Femur (tissue), 1 donor: ENCODE results near the gene SURF2.
"Not testable (repeated sequence)": the region's sequence is repeated elsewhere in the genome, so short reads cannot be mapped to it uniquely, and the experiment has no call there.

Experiments
- DNase-seq: peaks from one replicate; pipeline ENCODE4 v3.0.0-alpha.2; 2017

SURF2 gene

DNA sequence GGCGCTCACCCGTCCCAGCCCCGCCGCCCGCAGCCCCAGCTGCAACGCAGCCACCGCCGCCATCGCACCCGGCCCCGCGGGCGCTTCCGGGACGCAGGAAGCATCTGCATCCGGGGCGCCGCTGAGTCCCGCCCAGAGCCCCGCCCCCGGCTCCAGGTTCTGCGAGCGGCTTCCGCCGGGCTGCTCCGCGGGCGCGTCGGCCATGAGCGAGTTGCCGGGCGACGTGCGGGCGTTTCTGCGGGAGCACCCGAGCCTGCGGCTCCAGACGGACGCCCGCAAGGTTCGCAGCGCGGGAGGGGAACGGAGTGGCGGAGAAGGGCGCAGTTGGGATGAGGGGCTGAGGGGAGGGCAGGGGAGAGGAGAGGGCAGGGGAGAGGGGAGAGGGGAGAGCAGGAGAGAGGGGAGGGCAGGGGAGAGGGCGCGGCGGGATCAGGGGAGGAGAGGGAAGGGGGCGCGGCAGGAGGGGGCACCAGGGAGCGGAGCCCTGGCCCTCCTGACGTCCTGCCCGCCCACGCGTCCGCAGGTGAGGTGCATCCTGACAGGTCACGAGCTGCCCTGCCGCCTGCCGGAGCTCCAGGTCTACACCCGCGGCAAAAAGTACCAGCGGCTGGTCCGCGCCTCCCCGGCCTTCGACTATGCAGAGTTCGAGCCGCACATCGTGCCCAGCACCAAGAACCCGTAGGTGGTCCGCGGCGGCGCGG is at the start of gene SURF2, which contains the start of gene SURF1:
Gene SURF2 (plus strand): TSS at position 160 of the 701 bp plus-strand sequence. CDS start 43 bp downstream, at position 203.
Gene SURF1 (minus strand): TSS at position 97 of the 701 bp plus-strand sequence. CDS start 34 bp downstream, at position 63.
- DNase-seq: peak; percentile 91

DNA sequence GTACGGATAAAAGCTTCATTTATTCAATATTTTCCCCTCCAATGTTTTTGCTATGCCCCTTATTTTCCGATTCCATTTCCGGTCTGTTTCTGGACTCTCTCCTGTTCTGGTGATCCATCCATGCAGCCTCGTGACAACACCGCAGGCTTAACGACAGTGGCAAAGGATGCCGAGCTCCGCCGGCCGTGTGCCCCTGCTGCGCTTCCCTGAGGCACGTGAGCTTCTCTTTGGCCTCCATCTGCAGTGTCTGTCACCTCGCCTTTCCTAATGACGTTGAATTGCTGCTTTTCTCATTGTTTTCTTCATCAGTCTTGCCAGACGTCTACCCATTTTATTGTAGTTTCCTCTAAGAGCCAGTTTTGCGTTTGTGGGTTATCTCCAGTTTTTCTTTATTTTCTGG is 49.0 kb upstream of the SURF2 start:
- no peak for DNase-seq

DNA sequence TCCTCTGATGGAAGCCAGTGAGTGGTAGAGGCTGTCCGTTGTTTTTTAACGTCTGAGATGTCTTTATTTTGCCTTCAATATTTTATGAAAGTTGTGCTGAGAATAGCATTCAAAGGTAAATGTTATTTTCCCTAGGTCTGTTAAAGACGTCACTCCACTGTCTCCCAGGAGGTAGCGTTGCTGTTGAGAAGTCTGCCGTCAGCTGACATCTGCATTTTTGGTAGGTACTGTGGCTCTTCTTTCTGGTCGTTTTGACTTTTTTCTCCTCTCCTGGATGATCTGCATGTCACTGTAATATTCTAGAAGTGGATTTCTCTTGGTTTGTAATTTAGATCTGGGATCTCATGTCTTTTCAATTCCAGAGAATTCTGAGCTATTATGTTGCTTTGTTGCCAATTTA is 46.7 kb upstream of the SURF2 start:
- no peak for DNase-seq

DNA sequence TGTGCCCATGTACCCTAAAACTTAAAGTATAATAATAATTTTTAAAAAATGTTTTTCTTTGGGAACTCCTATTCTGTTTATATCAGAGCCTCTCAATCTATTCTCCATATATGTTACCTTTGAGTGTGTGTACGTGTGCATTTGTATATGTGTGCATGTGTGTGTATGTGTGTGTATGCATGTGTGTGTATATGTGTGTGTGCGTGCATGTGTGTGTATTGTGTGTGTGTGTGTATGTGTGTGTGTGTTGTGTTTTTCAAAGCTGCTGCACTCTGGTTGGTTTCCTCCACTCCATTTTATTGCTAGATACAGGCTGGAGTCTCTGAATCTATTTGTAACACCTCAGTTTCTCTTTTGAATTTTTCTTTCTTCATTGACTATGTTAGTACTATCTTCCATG is 40.4 kb upstream of the SURF2 start:
- no peak for DNase-seq

DNA sequence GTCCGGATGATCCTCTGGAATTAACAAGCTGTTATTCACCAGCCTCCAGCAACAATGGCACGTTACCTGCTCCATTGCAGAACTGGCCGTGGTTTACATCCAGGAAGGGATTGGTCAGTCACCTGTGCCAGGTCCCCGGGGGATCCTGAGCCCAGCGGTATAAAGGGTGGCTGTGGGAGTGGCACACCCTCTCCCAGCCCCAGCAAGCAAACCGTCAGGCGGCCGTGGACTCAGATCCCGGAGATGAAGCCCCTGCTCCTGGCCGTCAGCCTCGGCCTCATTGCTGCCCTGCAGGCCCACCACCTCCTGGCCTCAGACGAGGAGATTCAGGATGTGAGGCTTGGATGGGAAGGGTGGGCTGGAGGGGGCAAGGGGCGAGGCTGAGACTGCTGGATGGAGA is 38.8 kb upstream of the SURF2 start:
- not testable (repeated sequence) for DNase-seq

DNA sequence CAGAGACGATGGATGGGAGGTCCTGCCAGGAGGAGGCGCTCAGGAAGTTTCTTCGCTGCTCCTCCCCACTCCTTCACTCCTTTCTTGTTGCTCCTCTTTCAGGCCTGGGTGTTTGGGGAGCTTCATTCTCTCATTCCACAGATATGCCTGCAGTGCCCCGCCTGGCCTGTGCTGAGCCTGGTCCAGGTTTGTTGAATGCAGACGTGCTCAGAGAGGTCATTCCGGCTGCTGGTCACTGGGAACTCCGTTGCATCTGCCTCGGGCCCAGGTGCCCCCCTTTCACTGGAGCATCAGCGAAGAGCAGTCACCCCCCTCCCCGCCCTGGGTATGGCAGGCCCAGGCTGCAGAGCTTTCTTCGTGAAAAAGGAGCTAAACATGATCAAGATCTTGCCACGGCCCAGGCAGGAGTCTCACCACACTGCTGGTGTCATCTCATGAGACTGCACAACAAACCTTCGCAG is 35.9 kb upstream of the SURF2 start:
- DNase-seq: no peak

DNA sequence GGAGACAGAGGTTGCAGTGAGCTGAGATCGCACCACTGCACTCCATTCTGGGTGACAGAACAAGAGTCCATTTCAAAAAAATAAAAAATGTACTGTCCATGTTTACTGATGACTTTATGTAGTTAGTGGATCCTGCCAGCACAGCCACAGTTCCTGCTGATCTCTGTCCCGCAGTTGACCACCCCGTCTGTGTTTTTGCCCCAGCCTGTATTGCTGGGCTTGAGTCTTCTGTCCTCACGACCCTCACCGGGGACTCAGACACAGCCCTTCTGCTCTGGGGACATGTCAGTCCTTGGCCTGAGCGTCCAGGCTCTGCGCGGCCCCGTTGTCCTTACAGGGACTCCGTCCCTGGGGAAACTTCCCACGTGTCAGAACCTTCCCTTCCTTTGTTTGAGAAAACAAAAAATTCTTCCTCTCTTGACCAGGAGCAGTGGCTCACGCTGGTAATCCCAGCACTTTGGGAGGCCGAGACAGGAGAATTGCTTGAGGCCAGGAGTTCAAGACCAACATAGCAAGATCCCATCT is 34.9 kb upstream of the SURF2 start:
- no peak for DNase-seq

DNA sequence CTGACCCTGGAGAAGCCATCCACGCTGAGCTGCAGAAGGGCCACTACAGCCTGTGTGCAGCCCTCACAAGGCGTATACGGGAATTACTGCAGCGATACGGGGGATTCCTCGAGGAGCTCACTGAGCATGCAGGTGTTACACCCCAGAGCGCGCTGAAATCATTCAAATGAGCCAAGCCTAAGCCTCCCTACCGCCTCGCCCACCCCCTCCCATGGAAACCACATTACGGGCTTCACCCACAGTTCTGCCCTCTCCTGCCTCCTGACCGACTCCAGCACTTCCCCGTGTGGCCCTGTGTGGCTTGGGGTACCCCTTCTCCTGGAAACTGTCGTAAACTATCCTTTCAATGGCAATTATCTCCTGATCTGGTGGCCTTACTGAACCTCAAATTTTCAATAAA is 33.6 kb upstream of the SURF2 start:
- DNase-seq: no peak

DNA sequence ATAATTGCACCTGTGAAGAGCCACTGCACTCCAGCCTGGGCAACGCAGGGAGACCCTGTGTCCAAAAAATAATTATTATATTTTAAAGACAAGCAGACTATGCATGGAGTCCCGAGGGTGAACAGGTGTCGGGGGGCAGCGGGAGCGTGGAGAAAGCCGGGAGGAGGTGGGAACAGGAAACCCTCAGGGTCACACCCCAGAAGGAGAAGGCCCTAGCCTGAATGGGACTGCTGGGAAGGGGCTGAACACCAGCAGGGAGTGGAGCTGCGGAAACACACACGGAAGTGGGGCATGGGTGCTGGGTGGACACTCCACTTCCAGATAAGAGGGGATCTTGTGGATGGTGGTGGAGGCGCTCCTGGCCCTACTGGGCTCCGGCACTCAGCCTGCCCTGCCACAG is 33.1 kb upstream of the SURF2 start:
- no peak for DNase-seq

DNA sequence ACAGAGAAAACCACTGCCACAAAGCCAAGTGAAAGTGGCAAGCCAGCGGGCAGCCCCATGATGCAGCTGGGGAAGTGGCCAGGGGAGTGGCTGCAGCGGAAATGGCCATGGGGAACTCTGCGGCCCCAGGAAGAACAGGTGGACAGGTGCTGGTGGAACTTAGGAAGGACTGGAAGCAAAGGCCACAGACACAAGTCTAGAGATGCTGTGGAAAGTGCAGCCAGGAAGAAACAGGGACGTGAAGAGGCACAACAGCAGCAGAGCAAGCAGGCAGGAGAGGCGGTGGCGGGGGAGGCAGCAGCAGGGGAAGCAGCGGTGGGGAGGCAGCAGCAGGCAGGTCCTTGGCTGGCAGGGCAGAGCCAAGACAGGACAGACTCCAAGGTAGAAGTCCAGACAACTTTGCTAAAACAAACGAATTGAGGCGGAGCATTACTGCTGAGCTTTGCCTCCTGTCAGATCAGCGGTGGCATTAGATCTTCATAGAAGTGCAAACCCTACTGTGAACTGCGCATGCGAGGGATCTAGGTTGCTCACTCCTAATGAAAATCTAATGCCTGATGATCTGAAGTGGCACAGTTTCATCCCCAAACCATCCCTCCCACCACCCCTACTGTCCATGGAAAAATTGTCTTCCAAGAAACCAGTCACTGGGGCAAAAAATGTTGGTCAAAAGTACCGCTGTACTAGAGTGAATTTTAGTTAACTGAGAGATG is 32.2 kb upstream of the SURF2 start:
- no peak for DNase-seq

DNA sequence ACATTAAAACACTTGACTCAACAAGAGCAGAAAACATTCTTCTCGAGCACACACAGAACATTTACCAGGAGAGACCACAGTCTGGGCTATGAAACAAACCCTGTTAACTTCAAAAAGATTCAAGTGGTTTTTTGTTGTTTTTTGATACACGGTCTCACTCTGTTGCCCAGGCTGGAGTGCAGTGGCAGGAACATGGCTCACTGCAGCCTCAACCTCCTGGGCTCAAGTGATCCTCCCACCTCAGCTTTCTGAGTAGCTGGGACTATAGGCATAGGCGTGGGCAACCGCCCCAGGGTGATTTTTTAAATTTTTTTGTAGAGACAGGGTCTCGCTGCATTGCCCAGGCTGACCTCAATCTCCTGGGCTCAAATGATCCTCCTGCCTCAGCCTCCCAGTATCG is 29.3 kb upstream of the SURF2 start:
- DNase-seq: not testable (repeated sequence)

DNA sequence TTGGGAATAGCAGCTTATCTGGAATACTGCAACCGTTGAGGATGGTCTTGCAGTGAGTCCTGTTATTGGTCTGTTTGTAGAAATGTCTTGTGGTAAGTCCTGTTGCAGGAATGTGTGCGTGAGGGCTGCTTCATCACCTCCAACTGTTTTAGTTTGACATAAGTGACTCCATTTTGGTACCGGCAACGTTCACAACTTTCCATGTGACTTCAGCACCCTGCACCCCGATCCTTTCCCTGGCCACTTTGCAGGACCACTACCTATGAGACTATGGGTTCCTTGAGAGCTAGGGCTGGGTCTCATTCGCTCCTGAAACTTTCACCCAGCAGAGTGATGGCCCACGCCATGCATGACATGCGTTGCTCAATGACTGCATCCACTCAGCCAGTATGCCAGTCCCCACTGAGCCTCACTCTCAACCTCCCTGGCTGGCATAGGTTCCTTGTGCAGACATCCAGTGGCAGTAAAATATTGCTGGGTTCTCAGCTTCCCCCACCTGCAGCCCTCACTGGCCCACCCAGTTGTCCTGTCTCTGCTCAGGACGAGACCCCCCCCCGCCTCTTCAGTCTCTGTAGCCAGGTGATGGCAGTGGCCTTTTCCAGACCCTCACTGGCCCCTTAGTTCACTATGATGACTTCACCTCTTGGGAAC is 28.4 kb upstream of the SURF2 start:
- DNase-seq: no peak

DNA sequence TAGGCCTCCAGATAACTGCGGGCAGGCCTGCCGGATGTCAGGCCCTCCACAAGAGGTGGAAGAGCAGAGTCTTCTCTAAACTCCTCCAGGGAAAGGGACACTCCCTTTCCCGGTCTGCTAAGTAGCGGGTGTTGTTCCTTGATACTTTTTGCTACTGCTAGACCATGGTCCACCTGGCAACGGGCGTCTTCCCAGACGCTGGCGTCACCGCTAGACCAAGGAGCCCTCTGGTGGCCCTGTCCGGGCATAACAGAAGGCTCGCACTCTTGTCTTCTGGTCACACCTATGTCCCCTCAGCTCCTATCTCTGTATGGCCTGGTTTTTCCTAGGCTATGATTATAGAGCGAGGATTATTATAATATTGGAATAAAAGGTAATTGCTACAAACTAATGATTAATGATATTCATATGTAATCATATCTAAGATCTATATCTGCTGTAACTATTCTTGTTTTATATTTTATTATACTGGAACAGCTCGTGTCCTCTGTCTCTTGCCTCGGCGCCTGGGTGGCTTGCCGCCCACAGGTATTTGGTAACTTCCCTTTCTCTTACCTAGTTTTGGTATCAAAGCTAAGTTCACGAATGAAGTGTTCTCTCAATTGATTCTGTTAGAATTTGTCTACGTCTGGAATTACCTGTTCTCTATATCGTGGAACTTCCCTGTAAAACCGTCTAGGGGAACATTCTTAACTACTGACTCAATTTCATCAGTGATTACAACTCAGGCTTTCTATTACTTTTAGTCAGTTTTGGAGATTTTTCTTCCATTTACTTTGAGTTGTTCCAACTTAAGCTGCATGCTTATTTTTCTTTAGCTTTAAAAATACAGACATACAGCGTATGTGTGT is 26.8 kb upstream of the SURF2 start:
- DNase-seq: not testable (repeated sequence)

DNA sequence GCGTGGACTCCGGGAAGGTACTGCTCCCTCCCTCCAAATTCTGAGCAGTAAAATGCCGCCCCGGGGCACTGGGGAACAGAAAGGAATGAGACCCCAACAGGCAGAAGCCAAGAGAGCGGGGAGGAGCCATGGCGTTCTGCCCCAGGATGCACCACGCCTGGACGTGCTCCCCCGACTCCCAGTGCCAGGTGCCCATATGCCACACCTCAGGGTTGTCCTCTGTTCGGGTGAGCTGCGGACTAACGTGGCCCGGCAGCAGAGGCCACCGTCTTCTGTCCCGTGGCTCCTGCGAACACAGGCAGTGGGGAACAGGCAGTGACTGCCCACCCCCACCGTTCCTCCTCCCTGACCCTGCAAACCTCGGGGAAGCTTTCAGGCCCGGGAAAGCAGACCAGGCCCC is 25.1 kb upstream of the SURF2 start:
- no peak for DNase-seq

DNA sequence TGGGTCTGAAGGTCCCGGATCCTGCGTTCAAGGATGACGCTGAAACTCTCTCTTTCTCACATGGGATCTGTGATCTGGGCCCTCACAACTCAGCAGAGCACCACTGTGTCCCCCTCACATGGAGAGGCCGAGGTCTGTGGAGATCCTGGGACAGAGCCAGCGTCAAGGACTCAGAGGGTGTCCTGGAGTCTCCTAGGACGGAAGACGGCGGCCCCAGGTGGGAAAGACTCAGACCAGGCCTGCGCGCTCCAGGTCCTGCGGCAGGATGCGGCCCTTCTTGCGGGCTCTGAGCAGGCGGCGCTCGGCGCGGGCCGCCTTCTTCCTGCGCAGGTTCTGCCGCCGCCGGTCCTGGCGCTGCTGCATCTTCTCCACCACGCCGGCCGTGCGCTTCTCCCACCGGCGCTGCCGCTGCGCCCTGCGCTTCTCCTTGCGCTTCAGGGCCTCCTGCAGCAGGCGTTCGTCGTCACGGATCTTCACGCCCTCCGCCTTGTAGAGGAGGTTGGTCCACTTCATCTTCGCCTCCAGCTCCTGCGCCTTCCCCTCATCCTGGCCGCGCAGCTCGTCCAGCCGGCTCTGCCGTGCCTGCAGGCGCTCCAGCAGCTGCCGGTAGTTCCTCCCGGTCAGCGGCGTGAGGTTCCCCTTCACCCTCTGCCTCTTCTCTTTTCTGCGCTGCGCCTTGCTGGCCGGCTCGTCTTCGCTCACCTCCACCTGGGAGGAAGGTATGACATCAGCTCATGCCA is 24.5 kb upstream of the SURF2 start:
- no peak for DNase-seq

DNA sequence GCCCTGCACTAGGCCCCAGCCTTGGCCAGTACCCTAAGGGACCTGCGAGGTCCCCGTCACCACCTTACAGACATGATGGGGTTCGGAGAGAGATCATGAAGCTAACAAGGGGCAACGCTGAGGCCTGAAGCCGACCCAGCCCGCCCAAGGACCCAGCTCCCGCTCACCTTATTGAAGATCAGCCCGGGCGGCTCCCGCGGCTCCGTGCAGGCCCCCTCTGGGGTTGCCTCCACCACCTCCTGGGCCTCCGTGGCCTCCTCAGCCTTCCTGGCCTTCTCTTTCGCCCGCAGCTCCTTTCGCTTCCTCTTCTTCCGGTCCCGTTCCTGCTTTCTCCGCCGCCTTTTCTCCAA is 24.0 kb upstream of the SURF2 start:
- no peak for DNase-seq

DNA sequence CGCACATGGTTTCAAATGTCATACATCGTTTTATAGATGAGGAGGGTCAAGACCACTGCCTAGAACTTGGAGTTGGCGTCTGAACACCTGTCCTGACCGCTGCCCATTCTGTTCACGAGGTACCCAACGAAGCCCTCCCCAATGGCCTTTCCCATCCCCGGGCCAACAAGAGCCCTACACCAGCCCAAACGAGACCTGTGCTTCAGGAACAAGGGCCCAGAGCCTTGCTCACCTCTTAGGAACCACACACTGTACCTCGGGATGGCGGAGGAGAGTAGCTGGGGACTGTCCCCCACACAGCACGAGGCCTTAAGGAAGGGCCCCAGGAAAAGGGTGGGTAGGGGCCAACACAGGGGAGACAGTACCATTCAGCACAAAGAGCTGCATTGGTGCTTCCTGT is 23.3 kb upstream of the SURF2 start:
- DNase-seq: no peak

DNA sequence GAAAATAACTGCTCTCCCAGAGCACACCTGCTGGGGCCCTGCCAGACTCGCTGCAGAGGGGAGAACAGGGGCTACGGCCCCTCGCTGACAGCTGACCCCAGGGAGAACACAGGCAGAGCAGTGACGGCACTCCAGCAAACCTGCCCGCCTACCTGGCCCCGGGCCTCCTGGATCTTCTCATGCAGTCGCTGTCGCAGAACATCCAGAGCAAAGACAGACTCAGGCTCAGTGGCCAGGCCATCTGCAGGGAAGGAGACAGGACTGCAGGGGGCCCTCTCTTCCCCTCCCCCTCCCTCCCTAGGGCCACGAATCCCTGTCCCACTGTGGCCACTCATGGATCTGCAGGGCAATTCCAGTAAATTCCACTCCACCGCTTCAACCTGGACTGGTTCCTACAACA is 22.8 kb upstream of the SURF2 start:
- no peak for DNase-seq

DNA sequence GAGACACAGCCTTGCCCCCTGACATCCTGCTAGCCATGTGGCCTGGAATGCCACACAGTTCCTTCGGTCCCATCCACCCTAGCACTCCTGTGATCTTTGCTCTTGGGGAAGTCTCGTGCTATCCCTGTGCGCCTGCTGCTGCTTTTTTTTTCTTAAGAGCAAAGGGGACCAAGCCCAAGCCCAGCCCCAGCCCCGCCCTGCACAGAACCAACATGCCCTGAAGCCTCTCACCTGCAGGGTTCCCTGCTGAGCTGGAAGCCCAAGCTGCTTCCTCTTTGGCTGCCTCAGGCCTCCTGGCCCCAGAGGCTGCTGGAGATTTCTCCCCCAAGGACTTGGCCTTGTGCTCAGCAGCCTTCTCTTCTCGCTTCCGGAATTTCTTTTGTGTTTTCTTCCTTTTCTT is 22.2 kb upstream of the SURF2 start:
- no peak for DNase-seq

DNA sequence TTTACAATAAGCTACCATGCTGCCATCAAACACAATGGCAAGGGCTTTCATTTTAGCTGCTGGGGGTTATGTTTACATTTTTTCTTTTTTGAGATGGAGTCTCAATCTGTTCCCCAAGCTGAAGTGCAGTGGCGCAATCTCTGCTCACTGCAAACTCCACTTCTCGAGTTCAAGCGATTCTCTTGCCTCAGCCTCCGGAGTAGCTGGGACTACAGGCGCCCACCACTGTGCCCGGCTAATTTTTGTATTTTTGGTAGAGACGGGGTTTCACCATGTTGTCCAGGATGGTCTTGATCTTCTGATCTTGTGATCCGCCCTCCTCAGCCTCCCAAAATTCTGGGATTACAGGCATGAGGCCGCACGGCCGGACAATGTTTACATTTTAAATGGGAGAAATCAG is 21.5 kb upstream of the SURF2 start:
- DNase-seq: not testable (repeated sequence)

DNA sequence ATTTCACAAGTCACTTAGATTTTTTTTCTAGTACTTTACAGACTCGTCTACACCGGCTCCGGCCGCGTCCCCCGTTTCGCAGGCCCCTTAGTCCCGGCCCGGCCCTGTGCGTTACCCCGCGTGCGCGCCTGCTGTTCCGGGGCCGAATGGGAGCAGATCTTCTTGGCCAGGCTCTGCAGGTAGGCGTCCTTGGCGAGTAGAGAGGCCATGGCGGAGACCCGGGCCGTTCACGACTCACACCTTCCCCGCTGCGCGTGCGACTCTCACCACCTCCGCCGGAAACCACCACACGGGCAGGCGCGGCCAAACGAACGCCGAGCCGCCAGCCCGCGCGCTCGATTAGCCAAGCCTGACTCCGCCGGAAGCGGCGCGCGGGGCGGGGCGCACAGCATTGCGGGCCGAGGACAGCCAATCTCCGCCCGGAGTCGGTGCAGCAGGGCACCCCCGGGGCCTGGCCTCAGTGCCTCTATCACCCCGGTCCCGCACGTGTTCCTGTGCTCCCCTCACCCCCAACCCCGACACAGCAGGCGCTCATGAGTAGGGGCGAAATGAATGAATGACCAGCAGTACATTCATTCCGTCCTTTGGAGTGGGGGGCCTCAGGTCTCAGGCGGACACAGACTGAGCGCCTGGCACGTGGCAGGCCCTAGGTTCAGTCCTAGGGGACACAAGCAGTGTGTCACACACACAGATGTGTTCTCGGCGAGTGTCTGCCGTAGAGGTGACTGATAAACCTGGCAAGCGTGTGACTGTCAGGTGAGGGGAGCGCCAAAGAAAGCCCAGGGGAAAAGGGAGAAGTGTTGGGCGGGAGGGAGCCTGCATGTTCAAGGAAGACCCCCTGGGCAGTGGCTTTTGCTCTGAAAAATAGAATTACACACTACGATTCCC is 20.2 kb upstream of the SURF2 start, which contains the start of gene SURF6:
Gene SURF6 (minus strand): TSS at position 265 of the 888 bp plus-strand sequence. CDS start 56 bp downstream, at position 209.
- DNase-seq: peak; percentile 93
